HG03460 (cell line): Measurements from ENCODE around the gene SORCS2.

Experiments
- ATAC-seq: cut with Tn5 transposase; IDR thresholded peaks from one replicate; pipeline ENCODE4 v1.9.1; 2021; ENCODE audit not compliant: unreplicated experiment

Gene SORCS2

GRCh38 chr4:7774301-7775294, 582.3 kb downstream of the SORCS2 start:
- no peak for ATAC-seq

- ATAC-seq, result no peak
Observed at GRCh38 chr4:7775396-7775795, 583.1 kb downstream of the SORCS2 start.

GRCh38 chr4:7777017-7777710, 584.8 kb downstream of the SORCS2 start:
- ATAC-seq, result no peak

DNA sequence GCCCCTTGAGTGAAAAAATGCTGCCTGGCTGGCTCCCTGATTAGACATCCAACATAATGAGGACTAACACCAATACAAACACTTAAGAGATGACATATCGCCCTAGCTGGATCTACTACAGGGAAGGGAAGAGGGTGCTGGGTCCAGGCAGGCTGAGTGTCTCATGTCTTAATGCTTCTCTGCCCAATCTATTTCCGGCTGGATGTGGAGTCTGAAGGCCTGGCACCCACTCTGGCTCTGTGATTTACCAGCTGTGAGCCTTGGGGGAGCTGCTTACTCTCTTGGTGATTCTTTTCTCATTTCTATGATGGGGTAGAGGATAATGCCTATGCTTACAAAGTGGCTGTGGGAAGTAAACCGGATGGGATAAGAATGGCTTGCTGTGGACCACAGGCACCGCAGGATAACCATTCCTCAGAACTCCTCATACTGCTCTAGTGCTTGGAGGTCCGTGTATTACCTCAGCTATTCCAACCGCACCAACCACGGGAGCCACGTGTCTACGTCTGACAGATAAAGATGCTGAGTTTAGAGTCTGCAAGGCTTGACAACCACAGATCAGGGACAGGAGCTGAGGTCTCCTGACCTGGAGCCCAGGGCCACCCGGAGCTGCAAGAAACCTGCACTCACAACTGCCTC, 585.7 kb downstream of the SORCS2 start:
- ATAC-seq, result no peak

DNA sequence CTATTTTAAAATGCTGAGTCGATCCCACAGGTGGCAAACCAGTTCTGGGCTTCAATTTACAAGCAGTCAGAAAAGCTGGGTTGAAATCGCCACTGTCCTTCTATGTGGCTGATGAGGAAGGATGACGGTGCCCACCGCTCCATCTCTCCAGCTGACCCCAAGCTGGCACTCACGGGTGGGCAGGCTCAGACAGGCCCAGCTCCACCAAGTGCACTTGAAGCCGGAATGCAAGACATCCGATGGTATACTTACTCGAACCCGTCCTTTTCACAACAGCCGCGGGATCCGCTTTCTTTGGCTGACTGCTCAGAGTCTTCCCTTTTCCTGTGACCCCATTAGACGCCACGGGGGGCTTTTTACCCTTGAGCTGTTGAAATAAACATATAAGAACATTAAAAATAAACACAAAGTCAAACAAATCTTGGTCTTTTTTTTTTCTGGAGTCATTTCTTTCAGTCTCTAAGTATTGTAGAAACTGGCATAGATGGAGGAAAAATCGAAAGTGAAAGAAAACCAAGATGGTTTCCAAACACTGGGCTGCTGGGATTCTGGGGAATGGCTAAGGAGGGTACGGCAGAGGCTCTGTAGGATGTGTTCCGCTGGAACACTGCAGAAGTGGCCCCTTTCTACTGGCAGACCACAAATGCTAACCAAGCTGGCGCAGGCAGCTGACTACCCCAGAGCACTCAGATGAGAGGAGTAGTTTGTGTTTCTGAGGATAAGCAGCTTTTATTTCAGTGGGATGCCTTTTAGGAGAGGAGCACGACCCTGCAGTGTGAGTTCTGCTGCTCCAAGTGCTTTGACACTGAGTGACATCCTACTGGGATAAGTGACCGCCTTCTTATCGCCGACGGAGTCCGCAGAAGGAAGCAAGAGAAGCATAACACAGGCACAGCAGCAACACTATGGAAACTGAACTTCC, 586.4 kb downstream of the SORCS2 start:
- no peak for ATAC-seq

- ATAC-seq, result no peak
Observed at GRCh38 chr4:7779432-7779768, 587.1 kb downstream of the SORCS2 start.

GRCh38 chr4:7780751-7781348, 588.5 kb downstream of the SORCS2 start:
- ATAC-seq, result no peak

- ATAC-seq, result no peak
Observed at GRCh38 chr4:7781366-7781765, 589.0 kb downstream of the SORCS2 start.

DNA sequence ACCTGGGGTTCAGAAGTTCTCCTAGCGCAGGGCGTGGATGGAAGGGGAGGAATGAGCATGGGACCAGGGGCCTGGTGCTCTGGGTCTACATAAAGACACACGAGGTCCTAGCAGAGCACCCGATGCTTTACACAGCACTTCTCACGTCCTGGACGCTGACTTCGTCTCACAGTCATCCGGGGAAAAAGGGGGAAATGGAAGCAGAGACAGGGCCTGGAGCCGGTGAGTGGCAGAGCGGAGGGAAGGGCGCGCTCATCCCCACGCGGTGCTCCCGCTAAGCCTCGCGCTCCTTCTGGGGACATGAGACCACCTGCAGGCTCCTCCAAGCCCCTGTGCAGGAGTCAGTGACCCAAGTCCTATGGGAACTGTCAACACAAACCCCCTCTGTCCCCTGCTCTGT, 589.7 kb downstream of the SORCS2 start:
- ATAC-seq, result no peak

DNA sequence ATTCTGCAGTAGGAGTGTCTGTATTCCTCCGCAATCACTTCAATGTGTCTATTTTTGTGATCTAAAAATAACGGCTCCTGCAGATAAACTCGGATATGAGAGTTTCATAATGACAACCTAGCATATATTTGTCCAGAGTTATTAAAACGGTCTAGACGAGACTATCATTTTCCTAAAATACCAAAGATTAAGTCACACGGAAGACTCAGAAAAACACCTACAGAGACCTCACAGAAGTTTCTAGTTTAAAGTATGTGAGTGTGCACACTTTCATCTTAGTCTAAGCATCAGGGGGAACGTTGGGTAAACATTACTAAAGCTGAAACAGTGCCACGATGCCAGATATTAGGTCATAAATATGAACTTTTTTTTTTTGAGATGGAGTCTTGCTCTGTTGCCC, 590.4 kb downstream of the SORCS2 start:
- no peak for ATAC-seq

GRCh38 chr4:7783541-7783940, 591.2 kb downstream of the SORCS2 start:
- ATAC-seq, result no peak

- no peak for ATAC-seq
Observed at GRCh38 chr4:7784131-7784870, 592.0 kb downstream of the SORCS2 start.

GRCh38 chr4:7785017-7785416, 592.7 kb downstream of the SORCS2 start:
- no peak for ATAC-seq

DNA sequence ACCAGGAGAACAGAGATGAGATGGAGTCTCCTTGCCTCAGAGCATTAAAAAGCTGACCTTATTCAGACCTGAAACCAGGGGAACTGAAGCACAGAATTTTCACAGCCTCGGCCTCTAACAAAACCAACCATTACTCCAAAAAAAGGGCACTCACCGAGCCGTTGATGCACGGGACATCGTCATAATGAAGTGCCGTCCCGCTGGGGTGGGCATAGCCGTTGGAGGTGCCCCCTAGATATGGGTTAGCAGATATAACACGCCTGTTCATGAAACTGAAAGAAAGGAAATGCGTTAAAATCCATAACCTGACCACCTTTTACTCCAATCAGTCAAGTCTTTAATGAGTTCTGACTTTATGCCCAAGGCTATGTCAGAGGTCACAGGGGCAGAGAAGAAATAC, 593.7 kb downstream of the SORCS2 start:
- ATAC-seq, result no peak

DNA sequence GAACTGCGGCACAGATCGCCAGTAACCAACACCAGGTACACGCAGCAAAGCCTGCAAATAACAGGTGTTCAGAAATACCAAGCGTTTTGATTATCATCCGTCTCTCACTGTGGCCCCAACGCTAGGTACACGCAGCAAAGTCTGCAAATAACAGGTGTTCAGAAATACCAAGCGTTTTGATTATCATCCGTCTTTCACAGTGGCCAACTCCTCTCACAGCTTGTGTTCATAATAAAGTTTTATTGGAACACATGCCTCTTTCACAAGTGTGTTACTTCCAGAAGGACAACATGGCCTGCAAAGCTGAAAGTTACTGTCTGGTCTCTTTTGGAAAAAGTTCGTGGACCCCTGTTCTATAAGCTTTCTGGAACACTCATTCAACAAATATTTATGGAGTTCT, 594.2 kb downstream of the SORCS2 start:
- no peak for ATAC-seq

DNA sequence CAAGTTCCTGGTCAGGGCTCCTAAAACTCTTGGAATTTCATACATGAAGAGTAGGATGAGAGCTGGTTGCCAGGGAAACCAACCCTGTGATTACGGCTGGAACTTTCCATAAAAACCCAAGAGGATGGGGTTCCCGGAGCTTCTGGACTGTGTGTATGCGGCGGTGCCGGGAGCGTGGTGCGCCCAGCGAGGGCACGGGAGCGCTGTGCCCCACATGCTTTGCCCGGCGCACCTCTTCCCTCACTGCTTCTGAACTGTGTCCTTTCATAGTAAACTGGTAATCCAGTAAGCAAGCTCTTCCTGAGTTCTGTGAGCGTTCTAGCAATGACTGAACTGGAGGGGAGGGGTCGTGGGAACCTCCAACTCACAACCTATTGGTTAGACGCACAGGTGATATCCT, 594.7 kb downstream of the SORCS2 start:
- ATAC-seq, result no peak

- no peak for ATAC-seq
Observed at GRCh38 chr4:7787681-7788141, 595.4 kb downstream of the SORCS2 start.

DNA sequence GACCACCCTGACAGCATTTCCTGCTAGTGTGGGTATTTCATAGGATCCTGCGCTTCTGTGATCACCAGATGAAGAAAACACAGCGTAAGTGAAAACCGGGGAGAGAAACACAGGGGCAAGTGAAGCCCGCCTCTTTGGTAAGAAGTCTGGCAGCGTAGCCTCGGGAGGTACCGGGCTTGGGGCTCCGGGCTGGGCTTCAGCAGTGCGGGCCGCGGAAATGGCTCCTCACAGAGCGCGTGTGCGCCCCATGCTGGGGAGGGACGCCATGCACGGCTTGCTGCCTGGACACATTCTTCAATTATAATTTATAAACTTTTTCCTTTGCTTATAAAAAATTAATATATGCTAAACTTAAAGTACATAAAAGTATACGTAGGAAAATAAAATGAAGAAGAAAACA, 595.9 kb downstream of the SORCS2 start:
- ATAC-seq, result no peak

DNA sequence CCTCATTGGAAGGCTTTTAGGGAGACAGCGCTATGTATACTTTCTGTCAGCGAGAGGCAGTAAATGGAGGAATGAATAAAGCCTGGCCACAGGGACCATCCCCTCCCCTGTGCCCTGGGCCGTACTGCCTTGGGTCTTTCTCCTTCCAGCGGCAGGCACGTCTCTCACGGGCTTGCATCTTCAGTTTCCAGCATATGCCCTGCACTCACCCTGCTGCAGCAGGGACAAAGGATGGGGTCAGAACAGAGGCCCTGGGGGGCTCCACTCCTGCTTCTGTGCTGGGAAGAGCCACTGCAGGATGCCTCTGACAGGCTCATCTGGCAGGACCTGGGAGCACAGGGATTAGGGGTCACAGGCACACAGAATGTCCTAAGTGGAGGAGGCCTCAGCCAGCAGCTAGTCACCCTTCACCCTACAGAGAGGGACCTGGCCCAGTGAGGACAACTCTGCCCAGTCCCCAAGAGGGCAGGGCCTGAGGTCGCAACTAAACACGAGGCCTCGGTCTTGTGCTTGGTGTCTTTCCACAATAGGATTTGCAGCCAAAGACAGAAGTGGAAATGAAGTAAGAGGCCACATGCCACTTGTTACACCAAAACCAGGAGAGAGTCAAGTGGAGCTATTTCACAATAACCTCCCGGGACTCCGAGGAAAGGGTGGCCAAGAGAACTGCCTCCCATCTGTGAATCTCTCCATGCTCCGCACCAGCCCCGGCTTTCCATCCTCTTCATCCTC, 596.5 kb downstream of the SORCS2 start:
- no peak for ATAC-seq
